RWPE1 (cell line): ENCODE results near the gene FBXO9.
A peak's percentile ranks its signal among the peaks of the same experiment; 100 is the strongest.

Source experiments
- CTCF ChIA-PET: fragments of 350-600 bp; sonication (Branson Sonifier 250); formaldehyde crosslinking; extraction: SDS; loops from one replicate; lab custom pipeline; 2021; lab: Yijun Ruan, JAX
- POLR2A ChIA-PET: fragments of 400-600 bp; formaldehyde crosslinking; extraction: SDS; loops from one replicate; lab custom pipeline; 2020; ENCODE audit warnings: antibody characterized with exemption; ENCODE audit not compliant: low non-redundant PET; lab: Yijun Ruan, JAX
- DNase-seq: peaks from one replicate; pipeline ENCODE4 v3.0.0; 2012; ENCODE audit warnings: low spot score
- H3K27ac ChIP-seq: fragments of 450-650 bp; 2 replicates; pipeline ENCODE4 v1.5.1; 2017
- TF ChIP-seq, protein P1 (sequence below): fragments of 450-650 bp; conservative IDR thresholded peaks from 2 replicates; pipeline ENCODE4 v1.5.1; 2017; ENCODE audit warnings: low read depth, mild to moderate bottlenecking

The FBXO9 gene

DNA sequence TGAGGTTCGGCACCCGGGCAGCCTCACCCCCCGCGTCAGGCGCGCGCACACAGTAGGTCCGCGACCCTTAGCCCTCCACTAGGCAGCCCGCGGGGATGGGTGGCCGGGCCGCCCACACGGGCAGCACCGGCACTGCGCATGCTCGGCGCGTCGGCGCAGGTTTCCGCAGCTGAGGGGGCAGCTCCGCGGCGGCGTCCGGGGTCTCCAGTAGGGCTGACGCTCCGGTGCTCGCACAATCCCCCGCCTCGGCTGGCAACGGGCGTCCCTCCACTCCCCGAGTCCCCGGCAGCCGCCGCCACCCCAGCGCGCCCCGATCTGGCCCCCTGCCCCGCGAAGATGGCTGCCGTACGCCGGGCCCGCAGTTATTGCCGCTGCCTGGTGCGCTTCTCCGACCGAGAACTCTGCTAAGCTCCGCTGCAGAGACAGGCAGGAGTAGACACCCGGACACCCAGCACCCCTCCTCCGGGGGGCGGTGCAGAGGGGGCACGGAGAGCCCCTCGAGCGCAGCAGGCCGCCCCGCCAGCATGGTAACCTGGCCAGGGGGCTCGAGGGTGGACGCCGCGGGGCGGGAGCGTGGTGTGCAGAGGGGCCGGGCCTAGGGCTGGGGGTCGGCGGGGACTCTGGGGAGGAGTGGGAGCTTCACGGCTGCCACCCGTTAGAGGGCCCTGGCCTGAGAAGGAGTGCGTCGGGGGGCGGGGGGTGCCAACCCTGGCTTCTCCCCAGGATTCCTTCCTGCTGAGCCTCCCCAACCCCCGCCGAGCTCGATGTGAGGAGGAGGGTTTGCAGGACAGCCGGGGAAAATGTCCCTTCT, at the start of gene FBXO9:
Gene FBXO9, plus strand, starts transcription at position 139 of the 811 bp plus-strand sequence. Its CDS starts 386 bp downstream, at position 525.
- peak; percentile 57 for DNase-seq
- TF ChIP-seq, protein P1, sequence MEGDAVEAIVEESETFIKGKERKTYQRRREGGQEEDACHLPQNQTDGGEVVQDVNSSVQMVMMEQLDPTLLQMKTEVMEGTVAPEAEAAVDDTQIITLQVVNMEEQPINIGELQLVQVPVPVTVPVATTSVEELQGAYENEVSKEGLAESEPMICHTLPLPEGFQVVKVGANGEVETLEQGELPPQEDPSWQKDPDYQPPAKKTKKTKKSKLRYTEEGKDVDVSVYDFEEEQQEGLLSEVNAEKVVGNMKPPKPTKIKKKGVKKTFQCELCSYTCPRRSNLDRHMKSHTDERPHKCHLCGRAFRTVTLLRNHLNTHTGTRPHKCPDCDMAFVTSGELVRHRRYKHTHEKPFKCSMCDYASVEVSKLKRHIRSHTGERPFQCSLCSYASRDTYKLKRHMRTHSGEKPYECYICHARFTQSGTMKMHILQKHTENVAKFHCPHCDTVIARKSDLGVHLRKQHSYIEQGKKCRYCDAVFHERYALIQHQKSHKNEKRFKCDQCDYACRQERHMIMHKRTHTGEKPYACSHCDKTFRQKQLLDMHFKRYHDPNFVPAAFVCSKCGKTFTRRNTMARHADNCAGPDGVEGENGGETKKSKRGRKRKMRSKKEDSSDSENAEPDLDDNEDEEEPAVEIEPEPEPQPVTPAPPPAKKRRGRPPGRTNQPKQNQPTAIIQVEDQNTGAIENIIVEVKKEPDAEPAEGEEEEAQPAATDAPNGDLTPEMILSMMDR, result no peak
- peak within 1 kb of the TSS; percentile 85 for H3K27ac ChIP-seq
- ChIA-PET CTCF (interaction anchor here (0.5 to 0.7 kb wide), 2 partner anchors 13 to 1273 kb away, joined by 3 read pairs; no protein-coding TSS in a partner anchor), POLR2A (no interaction called here)

DNA sequence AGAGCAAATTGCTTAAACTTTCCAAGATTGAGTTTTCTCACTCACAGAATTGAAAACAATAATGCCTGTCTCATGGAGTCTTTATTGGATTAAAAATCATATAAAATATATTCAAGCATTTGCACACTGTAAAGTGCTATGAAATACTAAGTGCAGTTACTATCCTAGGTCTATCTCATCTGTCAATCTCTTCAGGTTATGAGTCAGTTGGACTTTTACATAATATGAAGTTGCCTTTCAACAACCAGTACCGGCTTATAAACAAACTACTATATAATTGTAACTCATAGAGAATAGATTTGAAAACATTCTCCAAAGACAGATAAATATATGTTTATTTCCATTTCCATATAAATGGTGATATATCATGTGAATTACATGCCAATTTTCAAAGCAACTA, 49.7 kb upstream of the FBXO9 start:
- H3K27ac ChIP-seq, result no peak overlapping the region
- ChIA-PET CTCF (interaction anchor here (0.7 to 1.1 kb wide), 2 partner anchors 9 to 17 kb away, joined by 3 to 5 read pairs; no protein-coding TSS in a partner anchor), POLR2A (no interaction called here)
- no peak for DNase-seq
- TF ChIP-seq, protein P1, result no peak

DNA sequence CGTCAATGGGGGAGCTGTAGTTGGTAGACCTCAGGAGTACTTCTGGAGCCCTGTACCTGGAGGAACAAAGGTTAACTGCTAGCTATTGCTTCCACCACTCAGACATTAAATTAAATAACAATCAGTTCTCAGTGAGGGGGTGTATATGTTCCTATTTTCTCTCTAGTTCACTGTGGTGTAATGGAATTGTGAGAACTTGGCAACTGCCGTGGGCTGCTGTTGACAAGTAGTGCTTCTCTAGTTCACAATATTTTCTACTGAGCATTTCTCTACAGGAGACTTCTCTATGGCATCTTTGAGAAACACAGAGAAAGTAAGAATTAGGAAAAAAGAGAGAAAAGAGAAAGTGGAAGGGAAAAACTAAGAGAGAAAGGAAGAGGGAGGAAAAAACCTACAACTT, 46.8 kb upstream of the FBXO9 start:
- TF ChIP-seq, protein P1, result no peak
- ChIA-PET POLR2A (no interaction called here), CTCF (no interaction called here)
- H3K27ac ChIP-seq, result no peak overlapping the region
- DNase-seq, result no peak

DNA sequence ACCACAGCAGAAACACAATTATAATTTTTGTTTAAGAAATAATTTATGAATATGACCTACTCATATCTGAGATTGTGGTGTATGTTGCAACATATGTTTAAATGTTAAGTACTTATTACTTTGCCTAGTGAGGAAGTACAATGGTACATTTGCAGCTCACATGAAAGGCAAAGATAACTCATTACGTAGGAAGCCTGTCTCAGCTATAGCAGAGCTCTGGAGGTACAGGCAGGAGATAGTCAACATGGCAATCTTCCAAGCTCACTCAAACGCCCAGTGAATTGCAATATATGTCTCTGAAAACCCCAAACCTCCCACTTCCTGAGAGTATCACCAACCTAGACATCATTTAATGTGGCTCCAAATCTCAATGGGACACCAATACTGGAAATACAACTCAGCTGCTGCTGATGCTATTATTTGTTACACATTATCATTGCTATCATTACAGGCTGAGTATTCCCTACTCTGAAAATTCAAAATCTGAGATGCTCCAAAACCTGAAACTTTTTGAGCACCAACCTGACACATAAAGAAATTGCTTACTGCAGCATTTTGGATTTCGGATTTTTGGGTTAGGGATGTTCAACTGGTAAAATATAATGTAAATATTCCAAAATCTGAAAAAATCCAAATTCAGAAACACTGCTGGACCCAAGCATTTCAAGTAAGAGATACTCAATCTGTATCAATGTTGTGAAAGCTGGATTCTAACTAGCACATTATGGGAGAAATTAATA, 45.0 kb upstream of the FBXO9 start:
- ChIA-PET POLR2A (no interaction called here), CTCF (interaction anchor here (0.7 kb wide), 1 partner anchor 116 kb away, joined by 5 read pairs; no protein-coding TSS in a partner anchor)
- TF ChIP-seq, protein P1, result no peak
- no peak overlapping the region for H3K27ac ChIP-seq
- DNase-seq, result no peak

DNA sequence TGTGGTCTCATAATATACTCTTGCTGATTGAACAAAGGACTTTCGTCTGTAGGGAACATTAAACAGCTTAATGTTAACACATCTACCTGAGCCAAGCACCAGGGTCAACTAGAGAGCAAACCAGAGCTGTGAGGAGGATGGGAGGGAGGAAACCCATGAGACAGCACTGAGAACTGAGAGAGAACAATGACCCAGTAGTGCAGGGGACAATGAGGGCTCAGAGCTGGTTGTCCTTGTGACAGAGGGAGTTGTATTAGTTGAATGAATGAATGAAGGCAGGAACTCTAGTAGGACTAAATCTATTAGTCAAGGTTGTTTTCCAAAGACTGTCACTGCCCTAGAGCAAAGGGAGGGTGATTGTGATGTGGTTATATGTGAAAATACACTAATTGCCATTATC, 41.9 kb upstream of the FBXO9 start:
- DNase-seq, result no peak
- TF ChIP-seq, protein P1, result no peak
- H3K27ac ChIP-seq, result no peak overlapping the region
- POLR2A ChIA-PET, result no interaction called here
- CTCF ChIA-PET, result interaction anchor here (0.6 kb wide), 2 partner anchors 8 to 209 kb away, joined by 3 to 5 read pairs; no protein-coding TSS in a partner anchor

DNA sequence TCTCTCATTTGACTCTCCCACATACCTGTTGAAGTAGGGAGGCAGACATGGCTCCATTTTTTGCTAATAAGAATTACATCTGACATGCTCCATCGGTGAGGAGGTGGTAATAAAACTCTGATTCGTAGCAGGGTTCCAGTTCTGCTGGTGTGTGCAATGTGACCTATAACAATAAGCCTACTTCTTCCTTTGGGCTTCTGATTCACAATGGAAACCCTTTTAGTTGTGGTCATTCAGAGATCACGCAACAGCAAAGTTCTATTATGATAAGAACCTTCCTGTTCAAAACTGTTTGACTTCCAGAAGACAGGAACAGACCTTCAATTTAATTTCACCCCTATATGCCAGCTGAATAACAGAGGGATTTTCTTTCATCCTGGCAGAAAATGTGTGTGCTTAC, 38.7 kb upstream of the FBXO9 start:
- POLR2A ChIA-PET, result no interaction called here
- no peak for DNase-seq
- CTCF ChIA-PET, result no interaction called here
- TF ChIP-seq, protein P1, result no peak
- H3K27ac ChIP-seq, result no peak overlapping the region
